Ureter (tissue), 1 donor: ENCODE measurements around the gene PTP4A1. TPM values are rescaled to one million over a fixed set of nuclear protein-coding genes. Genes with fewer than 3 reads are reported as not detected.
"Not testable (repeated sequence)": the region's sequence is repeated elsewhere in the genome, so short reads cannot be mapped to it uniquely, and the experiment has no call there.

ENCODE experiments used
- DNase-seq: peaks from one replicate; pipeline ENCODE4 v3.0.0-alpha.2; 2020; ENCODE audit warnings: low spot score
- total RNA-seq: library from RNA; stranded (reverse); gene quantifications from one replicate; pipeline ENCODE4 v1.2.4, GENCODE V29; 2023
- donor health status: DM: yes; HTN: yes; CAD: no.

PTP4A1 gene
- 55.6 TPM for total RNA-seq

- peak; percentile 98 for DNase-seq
Observed at GRCh38 chr6:63572044-63572746, at the start of gene PTP4A1, which contains the start of gene LOC128125822. Gene PTP4A1 (plus strand): TSS chr6:63572480. CDS start chr6:63576881, 4,401 bp downstream. Gene LOC128125822 (plus strand): TSS chr6:63572480.

DNA sequence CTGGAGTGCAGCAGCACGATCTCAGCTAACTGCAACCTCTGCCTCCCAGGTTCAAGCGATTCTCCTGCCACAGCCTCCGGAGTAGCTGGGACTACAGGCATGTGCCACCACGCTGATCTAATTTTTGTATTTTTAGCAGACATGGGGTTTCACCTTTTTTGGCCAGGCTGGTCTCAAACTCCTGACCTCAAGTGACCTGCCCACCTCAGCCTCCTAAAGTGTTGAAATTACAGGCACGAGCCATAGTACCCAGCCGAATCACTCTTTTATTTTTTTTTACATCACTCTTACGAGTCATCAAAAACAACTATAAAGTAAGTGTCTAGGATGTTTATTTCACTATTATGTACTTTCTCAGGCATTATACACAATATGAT lies 49.4 kb upstream of the PTP4A1 start:
- not testable (repeated sequence) for DNase-seq

DNA sequence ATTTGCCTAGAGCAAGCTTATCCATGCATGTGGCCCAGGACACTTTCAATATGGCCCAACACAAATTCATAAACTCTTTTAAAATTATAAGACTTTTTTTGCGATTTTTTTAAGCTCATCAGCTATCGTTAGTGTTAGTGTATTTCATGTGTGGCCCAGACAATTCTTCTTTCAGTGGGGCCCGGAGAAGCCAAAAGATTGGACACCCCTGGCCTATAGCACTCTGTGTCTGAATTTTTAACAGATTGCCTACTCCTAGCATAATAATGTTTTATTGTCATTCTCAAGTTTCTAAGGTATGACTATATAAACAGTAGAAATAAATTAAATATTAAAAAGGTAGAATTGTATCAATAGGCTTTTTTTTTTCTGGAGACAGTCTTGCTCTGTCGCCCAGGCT lies 48.6 kb upstream of the PTP4A1 start:
- no peak for DNase-seq

- DNase-seq: no peak
Observed at GRCh38 chr6:63525186-63525878, 46.9 kb upstream of the PTP4A1 start.

DNA sequence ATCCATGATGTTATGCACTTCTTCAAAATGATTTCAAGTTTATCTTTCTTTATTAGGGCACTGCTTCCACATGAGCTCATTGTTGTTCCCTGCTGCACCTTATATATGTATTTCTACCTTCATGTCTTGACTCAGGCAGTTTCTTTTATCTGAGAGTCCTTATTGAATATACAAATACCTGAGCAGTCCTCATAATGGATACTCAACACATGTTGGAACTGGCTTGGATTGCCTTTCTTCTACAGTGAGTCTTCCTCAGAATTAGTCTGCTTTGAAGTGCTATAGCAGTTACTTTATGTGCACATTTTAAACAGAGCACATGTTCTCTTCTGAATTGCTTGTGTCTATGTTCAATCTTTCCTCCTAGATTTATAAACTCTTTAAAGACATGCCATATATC lies 45.3 kb upstream of the PTP4A1 start:
- no peak for DNase-seq

- peak; percentile 58 for DNase-seq
Observed at GRCh38 chr6:63527658-63528514, 44.4 kb upstream of the PTP4A1 start.

- no peak for DNase-seq
Observed at GRCh38 chr6:63529498-63529897, 42.8 kb upstream of the PTP4A1 start.

GRCh38 chr6:63530182-63530581 lies 42.1 kb upstream of the PTP4A1 start:
- DNase-seq: no peak

DNA sequence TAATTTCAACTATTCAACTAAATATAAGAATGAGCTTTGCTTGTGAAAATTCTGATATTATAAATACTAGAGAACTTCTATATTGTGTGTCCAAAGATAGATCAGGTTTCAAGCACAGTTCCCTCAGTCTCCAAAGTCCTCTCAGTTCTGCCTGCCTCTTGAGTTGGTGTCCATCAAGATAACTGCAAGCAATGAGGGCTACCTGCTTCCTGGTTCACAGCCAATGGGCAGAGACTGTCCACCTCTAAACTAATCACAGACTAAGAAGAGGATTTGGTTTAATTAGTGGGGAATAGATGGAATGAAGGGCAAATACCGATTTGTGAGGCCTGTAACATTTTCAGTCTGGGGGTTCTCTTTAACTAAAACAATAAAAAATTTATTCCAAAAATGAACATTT lies 41.3 kb upstream of the PTP4A1 start:
- DNase-seq: no peak

DNA sequence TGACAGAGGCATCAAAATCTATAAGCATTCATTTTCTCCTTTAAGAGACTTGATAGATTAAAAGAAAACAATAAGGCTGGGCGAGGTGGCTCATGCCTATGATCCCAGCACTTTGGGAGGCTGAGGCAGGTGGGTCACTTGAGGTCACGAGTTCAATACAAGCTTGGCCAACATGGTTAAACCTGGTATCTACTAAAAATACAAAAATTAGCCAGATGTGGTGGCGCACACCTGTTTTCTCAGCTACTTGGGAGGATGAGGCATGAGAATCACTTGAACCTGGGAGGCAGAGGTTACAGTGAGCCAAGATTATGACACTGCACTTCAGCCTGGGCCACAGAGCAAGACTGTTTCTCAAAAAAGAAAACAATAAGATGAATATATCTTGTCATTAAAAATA lies 39.3 kb upstream of the PTP4A1 start:
- no peak for DNase-seq

DNA sequence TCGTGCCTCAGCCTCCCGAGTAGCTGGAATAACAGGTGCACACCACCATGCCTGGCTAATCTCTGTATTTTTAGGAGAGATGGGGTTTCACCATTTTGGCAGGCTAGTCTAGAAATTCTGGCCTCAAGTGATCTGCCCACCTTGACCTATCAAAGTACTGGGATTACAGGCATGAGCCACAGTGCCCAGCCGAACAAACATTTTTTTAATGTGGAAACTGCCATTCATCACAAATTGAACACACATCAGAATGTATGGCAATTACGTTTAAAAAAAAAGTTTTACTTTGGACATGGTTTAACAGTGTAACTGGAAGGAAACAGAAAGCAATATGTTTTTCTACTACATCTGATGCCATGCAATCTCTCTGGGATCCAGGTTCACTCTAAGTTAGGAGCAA lies 38.3 kb upstream of the PTP4A1 start:
- no peak for DNase-seq

GRCh38 chr6:63537201-63537958 lies 34.9 kb upstream of the PTP4A1 start:
- no peak for DNase-seq

- no peak for DNase-seq
Observed at GRCh38 chr6:63537959-63538300, 34.4 kb upstream of the PTP4A1 start.

DNA sequence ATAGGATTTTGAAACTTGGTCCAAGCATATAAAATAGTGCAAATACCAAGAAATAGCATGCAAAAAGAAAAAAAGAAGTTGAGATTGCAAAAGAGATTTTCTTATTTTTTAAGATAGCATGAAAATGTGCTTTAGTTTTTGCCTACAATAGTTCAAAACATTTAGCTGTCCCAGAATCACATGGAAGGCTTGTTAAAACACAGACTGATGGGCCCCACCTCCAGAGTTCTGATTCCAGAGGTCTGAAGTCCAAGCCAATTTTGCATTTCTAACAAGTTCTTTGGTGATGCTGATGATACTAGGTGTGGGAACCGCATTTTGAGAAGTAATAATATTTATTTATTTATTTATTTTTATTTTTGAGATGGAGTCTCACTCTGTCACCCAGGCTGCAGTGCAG lies 33.7 kb upstream of the PTP4A1 start:
- no peak for DNase-seq

DNA sequence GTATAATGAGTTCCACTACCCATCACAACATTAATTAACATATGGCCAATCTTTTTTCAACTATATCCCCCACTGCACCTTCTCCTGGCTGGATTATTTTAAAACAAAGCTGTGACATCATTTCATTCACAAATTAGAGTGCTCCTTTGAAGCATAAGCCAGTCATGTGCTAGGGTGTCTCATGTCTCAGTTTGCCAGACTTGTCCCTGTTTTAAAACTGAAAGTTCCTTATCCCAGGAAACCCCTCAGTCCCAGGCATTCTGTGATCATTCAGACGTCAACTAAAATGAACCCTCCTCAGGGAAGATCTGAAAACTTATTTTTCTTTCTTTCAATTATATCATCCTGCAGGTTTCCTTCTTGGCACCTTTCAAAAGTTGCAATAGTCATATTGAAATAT lies 29.3 kb upstream of the PTP4A1 start:
- no peak for DNase-seq

- DNase-seq: no peak
Observed at GRCh38 chr6:63543982-63544381, 28.3 kb upstream of the PTP4A1 start.

GRCh38 chr6:63546236-63546635 lies 26.0 kb upstream of the PTP4A1 start:
- DNase-seq: no peak

DNA sequence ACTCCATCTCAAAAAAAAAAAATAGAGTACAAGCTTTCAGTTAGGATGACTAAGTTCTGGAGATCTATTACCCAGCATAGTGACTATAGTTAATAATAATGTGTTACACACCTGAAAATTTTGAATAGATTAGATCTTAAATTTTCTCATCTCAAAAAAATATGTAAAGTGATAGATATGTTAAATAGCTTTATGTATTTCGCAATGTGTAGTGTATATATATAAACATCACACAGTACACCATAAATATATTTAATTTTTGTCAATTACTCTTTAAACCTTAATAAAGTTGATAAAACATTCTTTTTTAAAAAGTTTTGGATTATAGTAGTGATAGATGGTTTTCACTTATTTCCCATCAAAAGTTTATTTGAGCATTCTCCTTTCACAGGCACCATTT lies 25.6 kb upstream of the PTP4A1 start:
- DNase-seq: no peak

DNA sequence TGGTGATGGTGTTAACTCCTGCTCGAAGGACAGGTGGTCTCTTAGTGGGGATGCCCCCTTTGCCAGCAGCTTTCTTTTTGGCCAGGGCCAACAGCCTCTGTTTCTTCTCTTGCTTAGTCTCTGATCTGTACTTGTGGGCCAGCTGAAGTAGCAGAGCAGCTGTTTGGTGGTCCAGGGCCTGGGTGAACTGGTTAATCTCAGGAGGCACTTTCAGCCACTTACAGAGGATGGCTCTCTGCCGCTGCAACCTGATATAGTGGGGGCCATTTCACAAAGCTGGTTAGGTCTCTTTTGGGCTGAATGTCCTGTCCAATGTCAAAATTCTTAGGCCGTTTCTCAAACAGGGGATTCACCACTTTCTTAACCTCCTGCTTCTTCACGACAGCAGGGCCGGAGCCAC lies 23.2 kb upstream of the PTP4A1 start:
- no peak for DNase-seq

- DNase-seq: no peak
Observed at GRCh38 chr6:63553208-63553607, 19.1 kb upstream of the PTP4A1 start.

GRCh38 chr6:63553900-63554299 lies 18.4 kb upstream of the PTP4A1 start:
- DNase-seq: no peak

- DNase-seq: no peak
Observed at GRCh38 chr6:63554782-63555181, 17.5 kb upstream of the PTP4A1 start.
